B cell (primary cell): ENCODE data around the gene SLFN12. TPM values are rescaled to one million over a fixed set of nuclear protein-coding genes. Genes with fewer than 3 reads are reported as not detected.

Experiments
- ATAC-seq: fragments of 200-7000 bp; cut with Tn5 transposase; one replicate; pipeline ENCODE4 v1.10.0; 2021; ENCODE audit warnings: low read depth, mild to moderate bottlenecking, moderate number of reproducible peaks, moderate library complexity
- CTCF ChIA-PET: fragments of 350-600 bp; sonication (Branson Sonifier 250); formaldehyde crosslinking; loops from one replicate; lab custom pipeline; 2021; ENCODE audit warnings: antibody characterized with exemption, inconsistent platforms; lab: Charles Lee
- POLR2A ChIA-PET: fragments of 350-600 bp; sonication (Branson Sonifier 250); formaldehyde crosslinking; loops from one replicate; lab custom pipeline; 2021; ENCODE audit warnings: antibody characterized with exemption; lab: Charles Lee
- DNase-seq: peaks from one replicate; pipeline ENCODE4 v3.0.0; 2013
- H2AFZ ChIP-seq: 2 replicates; pipeline ENCODE4 v1.6.1; 2012; ENCODE audit warnings: mild to moderate bottlenecking, low read depth, low read length; ENCODE audit not compliant: insufficient read depth, poor library complexity, severe bottlenecking
- H3K27ac ChIP-seq, 2 donors: 1 replicate in 1 of 2; 2 replicates in 1 of 2; pipeline ENCODE4 v1.5.1; 2012 to 2013; ENCODE audit warnings: low read length in 2 of 2, mild to moderate bottlenecking in 2 of 2, moderate library complexity in 1 of 2
- H3K27me3 ChIP-seq, 4 experiments: fragments of 200-600 bp in 1 of 4; sonication (generic) in 1 of 4; replicated peaks in 1 of 4; 1 replicate in 2 of 4; 2 replicates in 2 of 4; pipeline versions ENCODE4 v1.6.1 to v1.7.0; 2013 to 2016; ENCODE audit warnings: low read length in 3 of 4, mild to moderate bottlenecking in 2 of 4, mixed read lengths in 1 of 4, moderate library complexity in 1 of 4; ENCODE audit not compliant: insufficient read depth in 4 of 4, control insufficient read depth in 3 of 4; ENCODE audit errors: control extremely low read depth in 1 of 4
- H3K36me3 ChIP-seq, 2 experiments: replicated peaks in 1 of 2; 1 replicate in 1 of 2; 2 replicates in 1 of 2; pipeline versions ENCODE4 v1.6.1 to v1.7.1; 2013; ENCODE audit warnings: low read length in 1 of 2; ENCODE audit not compliant: insufficient read depth in 2 of 2, control insufficient read depth in 1 of 2; ENCODE audit errors: control extremely low read depth in 1 of 2, extremely low read depth in 1 of 2
- H3K4me1 ChIP-seq, 2 donors: fragments of 200-600 bp in 1 of 2; sonication (generic) in 1 of 2; 1 replicate in 1 of 2; 2 replicates in 1 of 2; pipeline versions ENCODE4 v1.5.1 to v1.6.1; 2013 to 2017; ENCODE audit warnings: low read length in 2 of 2; ENCODE audit not compliant: control insufficient read depth in 2 of 2, insufficient read depth in 2 of 2
- H3K4me2 ChIP-seq: replicated peaks from 2 replicates; pipeline ENCODE3; 2012; ENCODE audit warnings: mild to moderate bottlenecking, low read depth, low read length; ENCODE audit not compliant: poor library complexity, severe bottlenecking
- H3K4me3 ChIP-seq, 5 experiments: fragments of 200-600 bp in 1 of 5; sonication (generic) in 1 of 5; 1 replicate in 3 of 5; 2 replicates in 2 of 5; pipeline versions ENCODE4 v1.5.1 to v1.7.0; 2011 to 2016; ENCODE audit warnings: low read length in 4 of 5, mild to moderate bottlenecking in 4 of 5, low read depth in 2 of 5, control low read depth in 1 of 5, moderate library complexity in 1 of 5; ENCODE audit not compliant: insufficient read depth in 1 of 5; ENCODE audit errors: control extremely low read depth in 1 of 5, extremely low read depth in 1 of 5
- H3K79me2 ChIP-seq: fragments of 200-600 bp; sonication (generic); one replicate; pipeline ENCODE4 v1.6.0; 2016; ENCODE audit warnings: low read length; ENCODE audit not compliant: control insufficient read depth, insufficient read depth
- H3K9ac ChIP-seq: fragments of 200-600 bp; sonication (generic); 2 replicates; pipeline ENCODE4 v1.6.1; 2017; ENCODE audit warnings: mild to moderate bottlenecking, low read length, moderate library complexity
- H3K9me3 ChIP-seq, 3 donors: one replicate each; pipeline versions ENCODE4 v1.6.1 to v1.7.1; 2013; ENCODE audit warnings: low read length in 2 of 3; ENCODE audit not compliant: control insufficient read depth in 2 of 3, insufficient read depth in 1 of 3; ENCODE audit errors: control extremely low read depth in 1 of 3
- H4K20me1 ChIP-seq: 2 replicates; pipeline ENCODE4 v1.6.0; 2012; ENCODE audit warnings: mild to moderate bottlenecking, low read length; ENCODE audit not compliant: insufficient read depth, control insufficient read depth, poor library complexity, severe bottlenecking
- H3K27ac Mint-ChIP-seq: one replicate; pipeline ENCODE4 v1.8.0; 2021; ENCODE audit warnings: mixed read lengths
- H3K27me3 Mint-ChIP-seq: one replicate; pipeline ENCODE4 v1.8.0; 2021; ENCODE audit warnings: mixed read lengths
- H3K4me1 Mint-ChIP-seq: one replicate; pipeline ENCODE4 v1.8.0; 2021; ENCODE audit warnings: mixed read lengths
- H3K4me3 Mint-ChIP-seq: one replicate; pipeline ENCODE4 v1.8.0; 2021; ENCODE audit warnings: mixed read lengths
- H3K9me3 Mint-ChIP-seq: one replicate; pipeline ENCODE4 v1.8.0; 2022; ENCODE audit warnings: mixed read lengths; ENCODE audit not compliant: insufficient read depth
- CTCF ChIP-seq: fragments of 200-600 bp; IDR thresholded peaks from one replicate; pipeline ENCODE4 v1.8.0; 2022; ENCODE audit warnings: antibody characterized with exemption, mild to moderate bottlenecking
- EZH2 ChIP-seq: IDR thresholded peaks from 2 replicates; pipeline ENCODE4 v1.6.1; 2012; ENCODE audit warnings: borderline replicate concordance, low read depth, mild to moderate bottlenecking, moderate library complexity, low read length; ENCODE audit not compliant: insufficient read depth, poor library complexity, severe bottlenecking
- WGBS: methylation state at CpG from one replicate; pipeline ENCODE4 v1.1.5; 2013; ENCODE audit warnings: missing lambda C conversion rate; ENCODE audit not compliant: insufficient coverage; 5-methylcytosine and 5-hydroxymethylcytosine counted together
- intact Hi-C: fragments of 100-400 bp; cut with micrococcal nuclease; formaldehyde crosslinking; loops from one replicate; pipeline ENCODE4 v1.10.0; 2022
- polyA plus RNA-seq: library from polyadenylated mRNA; depleted of rRNA; stranded (reverse); fragments of >200 nt; gene quantifications from 2 replicates; pipeline ENCODE4 v1.2.3, GENCODE V29; 2012
- total RNA-seq, 2 donors: library from RNA; stranded (reverse); fragments of 120-200 nt in 1 of 2; gene quantifications; 1 replicate in 1 of 2; 2 replicates in 1 of 2; pipeline versions ENCODE4 v1.2.3 to v1.2.4, GENCODE V29; 2013 to 2022

SLFN12 gene
- total and polyA plus RNA-seq, 2 donors (not counting 1 experiment from before 2014, with no cell fraction given) = 1.9 to 8.0 TPM

DNA sequence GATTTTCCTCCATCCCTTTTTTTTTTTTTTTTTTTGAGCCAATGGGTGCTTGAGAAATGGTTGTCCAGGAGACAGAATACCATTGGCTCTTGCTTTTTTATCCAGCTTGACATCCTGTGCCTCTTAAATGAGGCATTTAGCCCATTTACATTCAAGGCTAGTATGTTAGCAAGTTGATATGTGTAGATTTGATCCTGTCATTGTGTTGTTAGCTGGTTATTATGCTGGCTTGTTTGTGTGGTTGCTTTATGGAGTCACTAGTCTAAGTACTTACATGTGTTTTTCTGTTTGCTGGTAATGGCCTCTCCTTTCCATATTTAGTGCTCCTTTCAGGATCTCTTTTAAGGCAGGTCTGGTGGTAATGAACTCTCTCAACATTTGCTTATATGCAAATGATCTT, 44.8 kb downstream of the SLFN12 start:
- POLR2A ChIA-PET = no interaction called here
- H3K27ac ChIP-seq = no peak overlapping the region
- H3K27me3 Mint-ChIP-seq = peaks cover 5% of the 10 kb centered on the region
- no peaks in the 10 kb centered on the region for H3K9me3 Mint-ChIP-seq
- CTCF ChIA-PET = interaction anchor here (1.6 kb wide), 1 partner anchor 12 kb away, joined by 8 read pairs; no protein-coding TSS in a partner anchor
- H3K27ac Mint-ChIP-seq = no peak overlapping the region
- H3K4me1 ChIP-seq = no peaks in the 10 kb centered on the region
- H3K4me3 ChIP-seq = no peak overlapping the region
- no peak overlapping the region for H2AFZ ChIP-seq
- intact Hi-C loops = no loop called here
- peaks cover 11% of the 10 kb centered on the region for H3K4me1 Mint-ChIP-seq
- no peaks in the 10 kb centered on the region for H3K79me2 ChIP-seq
- DNase-seq (no peak), ATAC-seq (no peak)
- TF ChIP-seq EZH2 = no peak
- no peak for TF ChIP-seq CTCF
- no peak overlapping the region for H3K9ac ChIP-seq
- H3K4me3 Mint-ChIP-seq = no peak overlapping the region
- H3K4me2 ChIP-seq = no peak overlapping the region
- no peaks in the 10 kb centered on the region for H4K20me1 ChIP-seq
- H3K27me3 ChIP-seq = no peaks in the 10 kb centered on the region
- H3K36me3 ChIP-seq = no peaks in the 10 kb centered on the region
- peaks cover 0 to 4% (median 0%) of the 10 kb centered on the region in 3 donors for H3K9me3 ChIP-seq

DNA sequence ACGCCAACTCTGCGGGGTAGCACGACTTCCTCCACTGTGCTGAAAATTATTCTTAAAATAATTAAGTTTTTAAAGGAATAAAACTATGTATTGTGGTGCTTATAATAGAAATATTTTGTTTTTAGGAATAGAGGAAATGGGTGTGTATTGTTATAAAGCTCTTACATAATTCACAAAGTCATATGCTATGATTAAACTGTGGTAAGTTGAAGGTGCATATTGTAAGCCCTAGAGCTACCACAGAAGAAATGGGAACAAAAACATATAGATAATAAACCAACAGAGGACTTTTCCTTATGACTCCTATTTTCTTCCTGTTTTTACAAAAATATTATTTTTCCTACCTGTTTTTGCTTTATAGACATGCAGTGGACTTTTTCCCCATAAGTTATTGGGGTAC, 54.6 kb downstream of the SLFN12 start:
- TF ChIP-seq CTCF = no peak
- TF ChIP-seq EZH2 = no peak
- H3K4me3 ChIP-seq = no peak overlapping the region
- intact Hi-C loops = no loop called here
- no peaks in the 10 kb centered on the region for H3K27me3 Mint-ChIP-seq
- WGBS = no CpG with 5 or more reads among the region's 3 CpGs
- H3K36me3 ChIP-seq = no peaks in the 10 kb centered on the region
- H3K27ac Mint-ChIP-seq = no peak overlapping the region
- no peak overlapping the region for H3K4me2 ChIP-seq
- no peaks in the 10 kb centered on the region for H4K20me1 ChIP-seq
- H3K4me1 ChIP-seq = peaks cover 21% of the 10 kb centered on the region in 2 donors
- H3K9me3 ChIP-seq = no peaks in the 10 kb centered on the region
- H3K4me1 Mint-ChIP-seq = peaks cover 46% of the 10 kb centered on the region
- H3K4me3 Mint-ChIP-seq = no peak overlapping the region
- H3K9me3 Mint-ChIP-seq = no peaks in the 10 kb centered on the region
- ChIA-PET CTCF (interaction anchor here (5.3 kb wide), 1 partner anchor 65 kb away, joined by 22 read pairs; no protein-coding TSS in a partner anchor), POLR2A (no interaction called here)
- no peak overlapping the region for H3K27ac ChIP-seq
- no peak overlapping the region for H2AFZ ChIP-seq
- no peaks in the 10 kb centered on the region for H3K27me3 ChIP-seq
- ATAC-seq = no peak
- no peak for DNase-seq
- no peaks in the 10 kb centered on the region for H3K79me2 ChIP-seq
- H3K9ac ChIP-seq = no peak overlapping the region
